Measurements from ENCODE around the gene PNPLA2.

PNPLA2 gene

DNA sequence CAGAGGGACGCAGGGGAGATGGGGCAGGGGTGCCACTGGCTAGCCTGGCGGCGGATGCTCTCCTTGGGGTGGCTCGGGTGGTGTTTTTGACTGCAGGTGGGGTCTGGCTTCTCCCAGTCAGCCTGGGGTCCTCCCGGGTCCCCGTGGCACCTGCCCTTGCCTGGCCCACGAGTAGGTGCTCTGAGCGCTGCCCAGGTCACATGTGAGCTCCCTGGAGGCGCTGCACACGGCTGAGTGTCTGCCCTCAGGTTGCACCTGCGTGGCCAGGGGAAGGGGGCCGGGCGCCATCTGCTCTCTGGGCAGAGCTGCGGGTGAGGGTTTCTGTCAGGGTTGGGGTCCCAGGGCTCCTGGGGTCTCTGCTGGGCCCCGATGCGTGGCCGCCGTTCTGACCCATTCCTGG, 29.2 kb downstream of the PNPLA2 start:
- TF ChIP-seq, protein P1, sequence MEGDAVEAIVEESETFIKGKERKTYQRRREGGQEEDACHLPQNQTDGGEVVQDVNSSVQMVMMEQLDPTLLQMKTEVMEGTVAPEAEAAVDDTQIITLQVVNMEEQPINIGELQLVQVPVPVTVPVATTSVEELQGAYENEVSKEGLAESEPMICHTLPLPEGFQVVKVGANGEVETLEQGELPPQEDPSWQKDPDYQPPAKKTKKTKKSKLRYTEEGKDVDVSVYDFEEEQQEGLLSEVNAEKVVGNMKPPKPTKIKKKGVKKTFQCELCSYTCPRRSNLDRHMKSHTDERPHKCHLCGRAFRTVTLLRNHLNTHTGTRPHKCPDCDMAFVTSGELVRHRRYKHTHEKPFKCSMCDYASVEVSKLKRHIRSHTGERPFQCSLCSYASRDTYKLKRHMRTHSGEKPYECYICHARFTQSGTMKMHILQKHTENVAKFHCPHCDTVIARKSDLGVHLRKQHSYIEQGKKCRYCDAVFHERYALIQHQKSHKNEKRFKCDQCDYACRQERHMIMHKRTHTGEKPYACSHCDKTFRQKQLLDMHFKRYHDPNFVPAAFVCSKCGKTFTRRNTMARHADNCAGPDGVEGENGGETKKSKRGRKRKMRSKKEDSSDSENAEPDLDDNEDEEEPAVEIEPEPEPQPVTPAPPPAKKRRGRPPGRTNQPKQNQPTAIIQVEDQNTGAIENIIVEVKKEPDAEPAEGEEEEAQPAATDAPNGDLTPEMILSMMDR (IDR thresholded peaks at IDR 0.05; ENCODE audit: low read depth, low read length), result no peak
- no peak overlapping the region for H3K4me3 ChIP-seq (ENCODE audit: low read depth, low read length)

DNA sequence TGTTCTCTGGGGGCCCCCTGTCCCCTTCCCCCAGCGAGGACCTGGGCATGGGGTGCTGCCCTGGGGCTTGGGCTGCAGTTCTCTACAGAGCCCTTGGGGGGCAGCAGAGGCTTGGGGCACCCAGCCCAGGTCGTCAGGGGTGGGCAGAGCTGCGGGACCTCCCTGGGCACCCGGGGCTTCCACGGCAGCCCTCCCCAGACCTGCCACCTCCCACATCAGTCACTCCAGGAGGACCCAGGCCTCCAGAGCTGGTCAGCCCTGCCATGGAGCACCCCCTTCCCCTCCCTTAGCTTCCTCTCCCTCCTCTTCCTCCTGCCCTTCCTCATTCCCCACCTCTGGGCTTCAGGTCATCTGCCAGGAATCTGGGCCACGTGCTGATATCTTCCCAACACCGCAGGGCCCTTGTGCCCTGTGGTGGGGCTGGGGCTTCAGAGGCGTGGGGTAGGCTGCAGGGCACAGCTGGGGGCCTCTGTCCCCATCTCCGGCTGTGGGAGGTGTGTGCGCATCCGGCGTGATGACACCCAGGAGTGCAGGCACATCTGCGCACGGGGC, 29.7 kb downstream of the PNPLA2 start:
- no peak overlapping the region for H3K4me3 ChIP-seq (ENCODE audit: low read depth, low read length)
- TF ChIP-seq, protein P1 (IDR thresholded peaks at IDR 0.05; ENCODE audit: low read depth, low read length), result peak; percentile 92

DNA sequence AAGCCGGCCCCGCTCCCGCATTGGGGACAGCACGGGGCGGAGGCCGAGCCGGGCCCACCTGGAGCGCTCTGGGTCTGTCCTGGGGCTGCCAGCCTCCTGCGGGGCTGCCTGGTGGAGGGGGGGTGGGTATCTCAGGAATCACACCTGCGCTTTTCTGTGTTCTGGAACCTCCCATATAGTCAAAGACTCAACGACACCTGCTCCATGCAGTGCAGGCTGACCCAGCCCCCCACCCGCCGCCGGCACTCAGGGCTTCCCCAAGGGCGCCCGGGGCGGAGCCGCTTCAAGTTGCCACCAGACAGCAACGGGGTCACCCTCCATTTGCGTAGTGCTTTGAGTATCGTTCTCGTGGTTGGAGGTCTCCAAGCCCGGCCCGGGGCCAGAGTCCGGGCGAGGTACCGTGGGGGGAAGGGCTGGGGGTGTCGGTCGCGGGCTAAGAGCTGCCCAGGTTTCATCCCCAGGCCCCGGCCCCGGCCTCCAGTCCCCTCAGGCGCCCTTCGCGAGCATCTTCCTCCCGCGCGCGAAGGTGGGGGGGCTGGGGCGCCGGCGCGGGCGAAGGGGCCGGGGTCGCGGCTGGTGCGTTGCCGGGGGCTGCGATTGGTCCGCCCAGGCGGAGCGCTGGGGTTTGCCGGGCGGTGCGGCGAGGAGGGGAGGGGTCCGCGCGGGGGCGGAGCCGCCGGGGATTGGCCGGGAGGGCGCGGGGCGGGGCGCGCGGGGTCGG, 30.6 kb downstream of the PNPLA2 start:
- H3K4me3 ChIP-seq (ENCODE audit: low read depth, low read length), result peak overlapping the region; percentile 40
- TF ChIP-seq, protein P1 (IDR thresholded peaks at IDR 0.05; ENCODE audit: low read depth, low read length), result no peak

DNA sequence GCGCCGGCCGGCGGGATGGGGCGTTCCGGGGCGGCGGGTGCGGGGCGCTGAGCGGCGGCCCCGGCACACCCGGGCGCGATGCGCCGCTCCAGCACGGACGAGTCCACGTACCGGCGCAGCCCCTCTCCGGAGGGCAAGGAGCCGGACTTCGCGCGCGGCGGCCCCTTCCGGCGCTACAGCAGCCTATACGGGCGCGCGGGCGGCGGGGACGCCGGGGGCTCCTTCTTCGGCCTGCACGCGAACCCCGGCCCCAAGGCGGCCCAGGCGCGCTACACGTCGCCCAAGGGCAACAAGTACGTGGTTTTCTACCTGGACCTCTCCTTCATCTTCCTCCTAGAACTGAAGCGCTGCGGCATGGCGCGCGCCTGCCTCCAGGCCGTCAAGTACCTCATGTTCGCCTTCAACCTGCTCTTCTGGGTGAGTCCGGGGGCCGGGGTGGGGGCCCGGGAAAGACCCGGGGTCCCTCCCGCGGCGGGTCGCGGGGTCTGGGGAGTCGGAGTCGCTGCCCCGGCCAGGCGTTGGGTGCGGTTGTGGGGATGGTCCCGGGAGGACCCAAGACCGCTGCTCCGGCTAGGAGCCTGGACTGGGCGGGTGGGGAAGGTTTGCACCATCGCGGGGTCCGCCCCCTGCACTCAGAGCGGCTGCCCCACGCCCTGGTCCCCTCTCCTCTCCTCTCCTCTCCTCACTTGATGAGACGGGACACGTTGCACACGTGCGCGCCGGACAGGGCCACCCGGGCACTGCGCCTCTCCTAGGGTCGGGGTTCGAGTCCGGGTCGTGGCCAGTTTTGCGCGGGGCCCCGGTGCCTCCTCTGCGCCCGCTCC, 31.4 kb downstream of the PNPLA2 start:
- TF ChIP-seq, protein P1 (IDR thresholded peaks at IDR 0.05; ENCODE audit: low read depth, low read length), result no peak
- peak overlapping the region; percentile 9; the same call in 1 of the 2 replicates for H3K4me3 ChIP-seq (ENCODE audit: low read depth, low read length)

DNA sequence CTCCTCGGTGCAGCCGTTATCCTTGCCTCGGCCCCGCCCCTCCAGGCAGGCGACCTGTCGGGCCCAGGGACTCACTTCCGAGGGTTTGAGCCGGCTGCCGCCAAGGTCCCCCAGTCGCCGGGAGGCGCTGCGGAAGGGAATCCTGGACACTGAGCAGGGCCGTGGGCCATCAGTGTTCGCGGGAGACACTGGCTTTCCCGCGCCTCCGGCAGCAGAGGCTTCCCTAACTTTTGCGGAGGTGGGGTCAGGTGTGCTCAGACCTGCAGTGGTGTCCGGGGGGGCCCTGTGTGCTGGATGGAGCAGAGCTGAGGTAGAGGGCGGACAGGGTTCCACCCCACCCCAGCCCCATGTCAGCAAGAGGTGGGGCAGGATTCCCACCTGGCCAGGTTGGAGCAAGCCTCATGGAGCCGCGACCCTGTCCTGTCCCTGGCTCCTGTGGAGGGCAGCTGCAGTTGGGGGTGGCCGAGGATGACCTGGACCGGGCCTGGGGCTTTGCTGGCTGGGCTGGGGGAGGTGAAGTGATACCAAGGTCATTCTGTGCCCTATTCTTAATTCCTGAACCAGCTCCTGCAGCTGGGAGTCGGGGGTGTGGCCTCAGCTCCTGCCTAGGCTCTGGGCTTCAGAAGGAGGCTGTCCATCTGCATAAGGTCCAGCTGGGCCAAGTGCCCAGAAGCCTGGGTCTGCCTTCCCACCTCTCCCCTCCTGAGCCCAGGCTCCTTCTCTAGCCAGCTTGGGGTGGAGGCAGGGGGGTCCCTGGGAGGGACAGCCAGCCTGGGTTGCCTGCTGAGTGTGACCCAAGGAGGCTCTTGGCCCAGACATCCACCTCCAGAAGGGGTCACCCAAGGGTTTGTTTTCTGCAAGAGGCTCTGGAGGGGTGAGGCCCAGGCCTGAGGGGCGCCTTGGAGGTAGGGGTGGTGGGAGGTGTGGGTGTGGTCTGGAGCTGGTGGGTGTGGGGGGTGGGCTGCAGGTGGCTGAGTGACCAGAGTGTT, 32.4 kb downstream of the PNPLA2 start:
- H3K4me3 ChIP-seq (ENCODE audit: low read depth, low read length), result no peak overlapping the region
- TF ChIP-seq, protein P1 (IDR thresholded peaks at IDR 0.05; ENCODE audit: low read depth, low read length), result no peak

DNA sequence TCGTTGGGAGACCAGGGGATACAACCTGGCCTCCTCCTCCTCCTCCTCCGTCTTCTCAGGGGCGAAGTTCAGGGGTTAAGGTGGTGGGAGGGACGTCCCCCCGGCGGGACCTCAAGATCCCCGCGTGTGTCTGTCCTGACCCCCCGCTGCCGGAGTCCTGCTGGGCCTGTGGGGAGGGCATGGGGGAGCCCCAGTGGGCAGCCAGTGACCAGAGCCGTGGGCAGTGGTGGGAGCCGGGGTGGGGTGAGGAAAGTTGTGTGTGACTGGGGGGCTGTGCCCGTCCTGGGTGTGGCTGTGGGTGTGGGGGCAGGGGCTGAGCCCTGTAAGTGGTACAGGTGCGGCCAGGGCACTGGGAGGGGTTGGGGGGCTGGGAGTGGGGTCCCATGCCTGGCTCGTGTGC, 34.0 kb downstream of the PNPLA2 start:
- TF ChIP-seq, protein P1 (IDR thresholded peaks at IDR 0.05; ENCODE audit: low read depth, low read length), result no peak
- H3K4me3 ChIP-seq (ENCODE audit: low read depth, low read length), result no peak overlapping the region
